Esophagus muscularis mucosa (tissue), 4 donors: ENCODE measurements around the gene LPCAT3. TPM values are rescaled to one million over a fixed set of nuclear protein-coding genes. Genes with fewer than 3 reads are reported as not detected.

Source experiments
- DNase-seq: peaks from one replicate; pipeline ENCODE4 v3.0.0-alpha.2; 2017; ENCODE audit errors: extremely low spot score
- H3K27ac ChIP-seq, 4 donors: fragments of 200-600 bp; sonication (generic); replicated peaks in 1 of 4; 1 replicate in 3 of 4; 2 replicates in 1 of 4; pipeline ENCODE4 v1.5.1; 2016 to 2019; ENCODE audit warnings: mild to moderate bottlenecking in 1 of 4
- H3K27me3 ChIP-seq, 4 donors: fragments of 200-600 bp; sonication (generic); one replicate each; pipeline versions ENCODE4 v1.5.1 to v1.6.0; 2016 to 2019
- H3K36me3 ChIP-seq, 4 donors: fragments of 200-600 bp; sonication (generic); one replicate each; pipeline ENCODE4 v1.5.1; 2016 to 2019
- H3K4me1 ChIP-seq, 4 donors: fragments of 200-600 bp; sonication (generic); one replicate each; pipeline ENCODE4 v1.5.1; 2016 to 2019
- H3K4me3 ChIP-seq, 4 donors: fragments of 200-600 bp; sonication (generic); 1 replicate in 2 of 4; 2 replicates in 2 of 4; pipeline ENCODE4 v1.5.1; 2016 to 2019; ENCODE audit warnings: mild to moderate bottlenecking in 4 of 4, moderate library complexity in 1 of 4
- H3K9me3 ChIP-seq, 4 donors: fragments of 200-600 bp; sonication (generic); 1 replicate in 3 of 4; 2 replicates in 1 of 4; pipeline ENCODE4 v1.5.1; 2016 to 2019
- CTCF ChIP-seq, 3 experiments: fragments of 200-600 bp in 2 of 3; fragments of 450-650 bp in 1 of 3; sonication (generic) in 2 of 3; IDR thresholded peaks; one replicate each; pipeline ENCODE4 v1.5.1; 2017 to 2019; ENCODE audit warnings: antibody characterized with exemption in 3 of 3, mild to moderate bottlenecking in 2 of 3, moderate library complexity in 1 of 3
- EP300 ChIP-seq: sonication (generic); formaldehyde crosslinking; IDR thresholded peaks from one replicate; pipeline ENCODE4 v1.6.1; 2017; ENCODE audit warnings: antibody characterized with exemption
- POLR2A ChIP-seq: fragments of 450-650 bp; IDR thresholded peaks from one replicate; pipeline ENCODE4 v1.6.1; 2017; ENCODE audit warnings: antibody characterized with exemption, moderate library complexity, mild to moderate bottlenecking, low read depth
- POLR2AphosphoS5 ChIP-seq, 2 donors: sonication (generic); formaldehyde crosslinking; IDR thresholded peaks; one replicate each; pipeline ENCODE4 v1.6.1; 2017; ENCODE audit warnings: antibody characterized with exemption in 2 of 2
- WGBS: methylation state at CpG from one replicate; pipeline ENCODE4 v1.1.5; 2018; 5-methylcytosine and 5-hydroxymethylcytosine counted together
- intact Hi-C: fragments of 100-400 bp; cut with DNase I; formaldehyde crosslinking; loops from one replicate; pipeline ENCODE4 v1.15.1; 2023
- total RNA-seq, 4 donors: library from RNA; depleted of rRNA; stranded (reverse); fragments of >200 nt; gene quantifications; one replicate each; pipeline versions ENCODE4 v1.1.0 to v1.2.1, GENCODE V29; 2016

Gene LPCAT3
- total RNA-seq, 4 donors from 2014 or later: 21.6 to 33.3 (median 26.2) TPM

GRCh38 chr12:6956021-6956727, 62.1 kb downstream of the LPCAT3 start:
- no peaks in the 10 kb centered on the region for H3K9me3 ChIP-seq
- no peak overlapping the region for H3K4me3 ChIP-seq
- H3K4me1 ChIP-seq: peaks cover 18 to 40% (median 33%) of the 10 kb centered on the region in 4 donors
- WGBS: 71% methylated on average over 6 of the region's 28 CpGs
- H3K27ac ChIP-seq: no peak overlapping the region
- DNase-seq: no peak
- intact Hi-C loops: no loop called here
- H3K36me3 ChIP-seq: no peaks in the 10 kb centered on the region
- no peaks in the 10 kb centered on the region for H3K27me3 ChIP-seq
- TF ChIP-seq EP300 (no peak), POLR2AphosphoS5 (IDR thresholded peaks at IDR 0.05) (no peak), POLR2A (no peak), CTCF (IDR thresholded peaks at IDR 0.05) (no peak)

- WGBS: 94% methylated on average over 11 of the region's 22 CpGs
- no peak overlapping the region for H3K4me3 ChIP-seq
- H3K4me1 ChIP-seq: peaks cover 10 to 32% (median 25%) of the 10 kb centered on the region in 4 donors
- H3K27ac ChIP-seq: no peak overlapping the region
- H3K9me3 ChIP-seq: no peaks in the 10 kb centered on the region
- TF ChIP-seq POLR2A: no peak
- TF ChIP-seq EP300: no peak
- no peak for TF ChIP-seq POLR2AphosphoS5 (IDR thresholded peaks at IDR 0.05)
- no peak for TF ChIP-seq CTCF (IDR thresholded peaks at IDR 0.05)
- intact Hi-C loops: no loop called here
- no peaks in the 10 kb centered on the region for H3K27me3 ChIP-seq
- DNase-seq: no peak
- H3K36me3 ChIP-seq: no peaks in the 10 kb centered on the region
These were observed 62.9 kb downstream of the LPCAT3 start for GRCh38 chr12:6955108-6956020.

GRCh38 chr12:6954316-6955107, 63.8 kb downstream of the LPCAT3 start:
- TF ChIP-seq EP300 (no peak), POLR2A (no peak), CTCF (IDR thresholded peaks at IDR 0.05) (no peak), POLR2AphosphoS5 (IDR thresholded peaks at IDR 0.05) (no peak)
- H3K4me3 ChIP-seq: peak overlapping the region in 2 of 4 donors; percentile 27 to 45
- no peaks in the 10 kb centered on the region for H3K9me3 ChIP-seq
- DNase-seq: no peak
- no peak overlapping the region for H3K27ac ChIP-seq
- H3K36me3 ChIP-seq: no peaks in the 10 kb centered on the region
- intact Hi-C loops: no loop called here
- H3K4me1 ChIP-seq: peaks cover 1 to 23% (median 18%) of the 10 kb centered on the region in 4 donors
- WGBS: 87% methylated on average over 17 of the region's 21 CpGs
- H3K27me3 ChIP-seq: no peaks in the 10 kb centered on the region

- peaks cover 0 to 18% (median 12%) of the 10 kb centered on the region in 4 donors for H3K4me1 ChIP-seq
- intact Hi-C loops: no loop called here
- H3K27me3 ChIP-seq: no peaks in the 10 kb centered on the region
- H3K4me3 ChIP-seq: peak overlapping the region; percentile 37 to 55 (median 42)
- H3K36me3 ChIP-seq: no peaks in the 10 kb centered on the region
- H3K9me3 ChIP-seq: no peaks in the 10 kb centered on the region
- peak overlapping the region; percentile 14 to 72 (median 50) for H3K27ac ChIP-seq
- TF ChIP-seq POLR2AphosphoS5 (IDR thresholded peaks at IDR 0.05): peak in 1 of 2 donors; percentile 31
- no peak for TF ChIP-seq EP300
- WGBS: 51% methylated on average over 21 of the region's 24 CpGs
- no peak for DNase-seq
These were observed 64.6 kb downstream of the LPCAT3 start for GRCh38 chr12:6953442-6954315.
